GM12874 (cell line): Measurements from ENCODE around the gene UBA52.

Experiments used
- TF ChIP-seq, protein P1 (sequence below): IDR thresholded peaks from 2 replicates; pipeline ENCODE4 v1.5.1; 2011; ENCODE audit warnings: low read depth, mild to moderate bottlenecking, control low read depth, low read length, moderate library complexity; ENCODE audit not compliant: insufficient read depth

Gene UBA52

GRCh38 chr19:18617562-18617961 lies 45.9 kb downstream of the UBA52 start:
- TF ChIP-seq, protein P1, sequence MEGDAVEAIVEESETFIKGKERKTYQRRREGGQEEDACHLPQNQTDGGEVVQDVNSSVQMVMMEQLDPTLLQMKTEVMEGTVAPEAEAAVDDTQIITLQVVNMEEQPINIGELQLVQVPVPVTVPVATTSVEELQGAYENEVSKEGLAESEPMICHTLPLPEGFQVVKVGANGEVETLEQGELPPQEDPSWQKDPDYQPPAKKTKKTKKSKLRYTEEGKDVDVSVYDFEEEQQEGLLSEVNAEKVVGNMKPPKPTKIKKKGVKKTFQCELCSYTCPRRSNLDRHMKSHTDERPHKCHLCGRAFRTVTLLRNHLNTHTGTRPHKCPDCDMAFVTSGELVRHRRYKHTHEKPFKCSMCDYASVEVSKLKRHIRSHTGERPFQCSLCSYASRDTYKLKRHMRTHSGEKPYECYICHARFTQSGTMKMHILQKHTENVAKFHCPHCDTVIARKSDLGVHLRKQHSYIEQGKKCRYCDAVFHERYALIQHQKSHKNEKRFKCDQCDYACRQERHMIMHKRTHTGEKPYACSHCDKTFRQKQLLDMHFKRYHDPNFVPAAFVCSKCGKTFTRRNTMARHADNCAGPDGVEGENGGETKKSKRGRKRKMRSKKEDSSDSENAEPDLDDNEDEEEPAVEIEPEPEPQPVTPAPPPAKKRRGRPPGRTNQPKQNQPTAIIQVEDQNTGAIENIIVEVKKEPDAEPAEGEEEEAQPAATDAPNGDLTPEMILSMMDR, result no peak

GRCh38 chr19:18618236-18618635 lies 46.6 kb downstream of the UBA52 start:
- TF ChIP-seq, protein P1, result no peak

DNA sequence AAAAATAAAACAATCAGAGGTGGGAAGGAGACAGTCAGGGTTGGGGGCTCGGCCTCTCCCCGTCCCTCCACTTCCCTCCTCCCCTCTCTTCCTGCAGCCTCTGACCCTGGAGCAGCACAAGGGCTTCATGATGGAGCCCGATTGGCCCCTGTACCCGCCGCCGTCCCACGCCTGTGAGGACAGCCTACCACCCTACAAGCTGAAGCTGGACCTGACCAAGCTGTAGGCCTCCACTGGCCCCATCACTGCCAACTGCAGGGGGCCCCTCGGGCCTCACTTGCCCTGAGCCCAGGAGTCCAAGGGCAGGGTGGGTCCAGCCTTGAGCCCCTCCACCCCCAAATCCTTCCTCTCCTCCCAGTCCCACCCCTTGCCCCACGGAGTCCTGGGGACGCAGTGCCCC lies 48.7 kb downstream of the UBA52 start:
- TF ChIP-seq, protein P1, result no peak

GRCh38 chr19:18620902-18621301 lies 49.2 kb downstream of the UBA52 start:
- TF ChIP-seq, protein P1, result no peak

DNA sequence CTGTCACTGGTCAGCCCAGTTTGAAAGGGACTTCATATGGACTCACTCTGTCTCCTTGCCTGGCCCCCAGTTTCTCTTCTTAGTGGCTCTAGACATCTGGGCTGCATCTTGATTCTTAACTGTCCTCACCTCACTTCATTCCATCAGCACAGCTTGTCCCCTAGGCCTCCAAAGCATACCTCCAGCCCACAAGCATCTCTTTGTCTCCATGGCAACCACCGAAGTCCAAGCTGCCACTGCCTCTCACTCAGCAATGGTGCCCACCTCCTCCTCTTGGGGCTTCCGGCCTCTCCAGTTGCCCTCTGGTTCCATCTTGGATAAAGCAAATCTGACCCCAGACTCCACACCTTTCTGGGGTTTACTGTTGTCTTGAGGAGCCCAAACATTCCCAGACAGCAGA lies 55.2 kb downstream of the UBA52 start:
- TF ChIP-seq, protein P1, result no peak
